AG09309 (cell line): ENCODE results near the gene CAPZB.

Source experiments
- DNase-seq: peaks from one replicate; pipeline ENCODE4 v3.0.0-alpha.2; 2010; ENCODE audit warnings: low read depth
- H3K4me3 ChIP-seq: 2 replicates; pipeline ENCODE4 v1.5.1; 2011; ENCODE audit warnings: mild to moderate bottlenecking, low read depth, low read length, moderate library complexity; ENCODE audit not compliant: control insufficient read depth
- CTCF ChIP-seq: IDR thresholded peaks from 2 replicates; pipeline ENCODE4 v1.5.1; 2011; ENCODE audit warnings: mild to moderate bottlenecking, low read depth, low read length, inconsistent platforms; ENCODE audit not compliant: insufficient read depth, control insufficient read depth; ENCODE audit errors: missing control alignments

CAPZB gene

GRCh38 chr1:19365721-19366120 lies 119.6 kb downstream of the CAPZB start:
- DNase-seq = no peak

GRCh38 chr1:19363536-19364152 lies 121.7 kb downstream of the CAPZB start:
- TF ChIP-seq CTCF = no peak
- DNase-seq = no peak
- no peak overlapping the region for H3K4me3 ChIP-seq

More at GRCh38 chr1:19365721-19366120, 119.6 kb downstream of the CAPZB start:
- no peak for TF ChIP-seq CTCF
- H3K4me3 ChIP-seq = no peak overlapping the region

GRCh38 chr1:19361611-19362147 lies 123.7 kb downstream of the CAPZB start:
- no peak for TF ChIP-seq CTCF
- DNase-seq = no peak
- H3K4me3 ChIP-seq = no peak overlapping the region

GRCh38 chr1:19360843-19361610 lies 124.3 kb downstream of the CAPZB start:
- TF ChIP-seq CTCF = no peak
- no peak for DNase-seq

GRCh38 chr1:19360432-19360831 lies 124.9 kb downstream of the CAPZB start:
- no peak for DNase-seq
- no peak overlapping the region for H3K4me3 ChIP-seq

More at GRCh38 chr1:19360843-19361610, 124.3 kb downstream of the CAPZB start:
- no peak overlapping the region for H3K4me3 ChIP-seq

GRCh38 chr1:19360016-19360415 lies 125.3 kb downstream of the CAPZB start:
- no peak overlapping the region for H3K4me3 ChIP-seq
- no peak for TF ChIP-seq CTCF
- DNase-seq = no peak

More at GRCh38 chr1:19360432-19360831, 124.9 kb downstream of the CAPZB start:
- TF ChIP-seq CTCF = no peak
